Loucy (cell line): ENCODE measurements around the gene PEX5L.
A peak's percentile ranks its signal among the peaks of the same experiment; 100 is the strongest.

Experiments
- H2AFZ ChIP-seq: fragments of 200-600 bp; sonication (generic); 2 replicates; pipeline ENCODE4 v1.6.0; 2016; ENCODE audit warnings: antibody characterized with exemption, mild to moderate bottlenecking, low read length, moderate library complexity
- H3F3A ChIP-seq: fragments of 200-600 bp; 2 replicates; pipeline ENCODE4 v1.6.0; 2016; ENCODE audit warnings: antibody characterized with exemption, low read depth, mild to moderate bottlenecking
- H3K27me3 ChIP-seq: fragments of 200-600 bp; sonication (generic); 2 replicates; pipeline ENCODE4 v1.6.1; 2014; ENCODE audit warnings: low read length, mild to moderate bottlenecking; ENCODE audit not compliant: insufficient read depth, poor library complexity, severe bottlenecking
- H3K36me3 ChIP-seq: fragments of 200-600 bp; sonication (generic); 2 replicates; pipeline ENCODE4 v1.6.1; 2016; ENCODE audit warnings: low read length; ENCODE audit not compliant: insufficient read depth
- H3K4me1 ChIP-seq: fragments of 200-600 bp; sonication (generic); 2 replicates; pipeline ENCODE4 v1.5.1; 2014; ENCODE audit warnings: low read length, mild to moderate bottlenecking; ENCODE audit not compliant: insufficient read depth, poor library complexity, severe bottlenecking
- H3K4me2 ChIP-seq: fragments of 200-600 bp; sonication (generic); 2 replicates; pipeline ENCODE4 v1.6.0; 2014; ENCODE audit warnings: antibody characterized with exemption, low read length, low read depth, mild to moderate bottlenecking; ENCODE audit not compliant: poor library complexity, severe bottlenecking
- H3K4me3 ChIP-seq: fragments of 200-600 bp; sonication (generic); 2 replicates; pipeline ENCODE4 v1.5.1; 2014; ENCODE audit warnings: low read length, mild to moderate bottlenecking, mixed read lengths; ENCODE audit not compliant: poor library complexity, severe bottlenecking
- H3K79me2 ChIP-seq: fragments of 200-600 bp; sonication (generic); 2 replicates; pipeline ENCODE4 v1.6.1; 2014; ENCODE audit warnings: low read length; ENCODE audit not compliant: insufficient read depth
- H3K9ac ChIP-seq: fragments of 200-600 bp; sonication (generic); 2 replicates; pipeline ENCODE4 v1.6.0; 2014; ENCODE audit warnings: mild to moderate bottlenecking, low read depth, low read length, moderate library complexity; ENCODE audit not compliant: poor library complexity, severe bottlenecking
- H3K9me2 ChIP-seq: fragments of 200-600 bp; sonication (generic); replicated peaks from 2 replicates; pipeline ENCODE4 v1.6.1; 2016; ENCODE audit warnings: low read depth, low read length, mixed read lengths
- H3K9me3 ChIP-seq: fragments of 200-600 bp; sonication (generic); 2 replicates; pipeline ENCODE4 v1.6.1; 2014; ENCODE audit warnings: mild to moderate bottlenecking, antibody characterized with exemption, low read length, low read depth; ENCODE audit not compliant: insufficient read depth
- H4K20me1 ChIP-seq: fragments of 200-600 bp; sonication (generic); 2 replicates; pipeline ENCODE4 v1.6.0; 2014; ENCODE audit warnings: antibody characterized with exemption, low read length, mild to moderate bottlenecking; ENCODE audit not compliant: insufficient read depth, poor library complexity, severe bottlenecking
- CTCF ChIP-seq: fragments of 200-600 bp; sonication (generic); conservative IDR thresholded peaks from 2 replicates; pipeline ENCODE4 v1.5.1; 2014; ENCODE audit warnings: mild to moderate bottlenecking, antibody characterized with exemption, low read length
- EZH2phosphoT487 ChIP-seq: fragments of 200-600 bp; IDR thresholded peaks from 2 replicates; pipeline ENCODE4 v1.6.1; 2018; ENCODE audit warnings: antibody characterized with exemption, mild to moderate bottlenecking, moderate library complexity, borderline replicate concordance

Gene PEX5L

DNA sequence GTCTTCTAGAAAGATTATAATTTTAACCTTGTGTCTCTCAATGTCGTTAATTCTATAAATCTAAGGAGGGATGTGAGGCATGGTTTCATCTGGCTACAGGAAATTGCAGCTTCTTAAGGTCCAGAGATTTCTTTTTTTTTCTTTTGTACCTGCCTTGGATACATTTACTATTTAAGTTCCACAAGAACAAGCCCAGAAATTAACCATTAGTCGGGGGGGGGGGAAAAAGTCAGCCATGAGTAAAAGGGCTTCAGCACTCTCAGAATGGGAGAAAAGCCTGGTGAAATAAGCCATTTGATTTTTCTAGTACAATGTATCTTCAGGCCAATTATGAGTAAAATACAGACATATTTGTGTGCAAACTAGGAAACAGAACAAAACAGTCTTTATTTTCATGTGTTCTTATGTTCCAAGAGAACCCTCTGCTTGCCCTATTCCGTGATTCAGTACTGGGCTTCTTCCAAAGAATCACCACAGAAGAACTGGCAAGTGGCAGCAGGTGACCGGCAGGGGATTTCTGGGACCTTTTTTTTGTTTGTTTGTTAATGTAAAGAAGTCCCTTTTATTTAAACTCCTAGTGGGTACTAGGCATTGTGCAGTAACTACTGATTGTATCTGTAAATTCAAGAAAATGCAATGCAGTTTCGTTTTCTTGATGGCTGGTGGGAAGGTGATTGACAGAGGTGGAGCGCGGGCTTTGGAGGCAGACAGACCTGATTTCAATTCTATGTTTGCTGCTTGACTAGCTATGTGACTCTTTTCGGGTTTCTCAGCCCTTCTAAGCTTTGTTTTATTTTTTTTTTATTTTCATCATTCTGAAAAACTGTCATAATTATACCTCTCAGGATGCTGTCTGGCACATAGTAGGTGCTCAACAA, 82.5 kb downstream of the PEX5L start:
- peaks cover 77% of the 10 kb centered on the region for H3K4me1 ChIP-seq
- 0 out of 2 replicates have a peak, but pooled peaks cover 5% of the 10 kb centered on the region for H3K79me2 ChIP-seq
- H3K4me3 ChIP-seq: peak overlapping the region; percentile 67
- H3K9ac ChIP-seq: peak overlapping the region; percentile 70
- no peaks in the 10 kb centered on the region for H3K36me3 ChIP-seq
- peak overlapping the region; percentile 81 for H3K4me2 ChIP-seq
- peaks cover 17% of the 10 kb centered on the region for H3F3A ChIP-seq
- H3K9me2 ChIP-seq: no peaks in the 10 kb centered on the region
- no peak overlapping the region for H2AFZ ChIP-seq
- no peaks in the 10 kb centered on the region for H3K27me3 ChIP-seq
- no peaks in the 10 kb centered on the region for H4K20me1 ChIP-seq
- TF ChIP-seq EZH2phosphoT487 (no peak), CTCF (no peak)
- H3K9me3 ChIP-seq: no peaks in the 10 kb centered on the region

DNA sequence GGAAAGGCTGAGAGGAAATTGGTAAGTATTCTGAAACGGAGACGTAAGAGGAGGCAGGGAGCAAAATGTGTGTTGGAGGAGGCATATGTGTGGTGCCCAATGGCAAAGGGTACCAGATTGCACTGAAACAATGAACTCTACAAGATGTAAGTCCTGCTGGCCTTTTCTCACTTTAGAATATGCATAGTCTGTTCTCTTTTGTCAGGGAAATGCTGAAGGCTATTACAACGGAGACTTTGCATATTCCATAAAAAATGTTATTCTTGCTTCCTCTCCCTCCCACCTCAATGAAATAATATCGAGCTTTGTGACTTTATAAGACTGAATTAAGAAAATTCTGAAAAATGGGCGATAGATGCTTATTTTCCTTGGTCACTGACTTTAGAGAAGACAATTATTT, 85.9 kb downstream of the PEX5L start:
- H2AFZ ChIP-seq: no peak overlapping the region

DNA sequence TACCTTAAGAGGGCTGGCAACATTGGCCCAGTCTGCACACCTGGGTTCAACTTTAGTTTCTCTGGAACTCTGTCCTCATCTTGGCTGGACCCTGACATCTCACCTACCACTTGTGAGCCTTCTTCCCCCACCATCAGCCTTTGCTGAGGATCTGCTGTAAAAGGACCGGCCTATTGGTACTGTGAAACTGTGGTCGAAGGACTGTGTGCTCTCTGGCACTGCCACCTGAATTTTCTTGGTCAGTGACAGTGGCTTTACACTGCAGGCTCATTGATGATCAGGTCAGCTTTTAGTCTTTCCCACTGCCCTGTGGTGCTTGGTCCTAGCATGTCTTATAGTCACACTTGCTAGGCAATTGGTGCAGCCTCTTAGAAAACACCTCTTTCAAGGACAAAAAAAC, 86.9 kb downstream of the PEX5L start:
- Histone ChIP-seq H4K20me1 (no peaks in the 10 kb centered on the region), H3K4me1 (peaks cover 49% of the 10 kb centered on the region), H3K9me2 (no peaks in the 10 kb centered on the region), H3K4me3 (no peak overlapping the region), H3K4me2 (no peak overlapping the region), H3K79me2 (no peaks in the 10 kb centered on the region), H3K9ac (no peak overlapping the region), H3K9me3 (no peaks in the 10 kb centered on the region), H3K27me3 (no peaks in the 10 kb centered on the region), H3F3A (no peaks in the 10 kb centered on the region), H2AFZ (no peak overlapping the region), H3K36me3 (no peaks in the 10 kb centered on the region)
- no peak for TF ChIP-seq EZH2phosphoT487
- TF ChIP-seq CTCF: no peak

More for the DNA sequence above, 85.9 kb downstream of the PEX5L start:
- Histone ChIP-seq H3F3A (peaks cover 6% of the 10 kb centered on the region; the same call in 1 of the 2 replicates), H3K79me2 (no peaks in the 10 kb centered on the region), H3K27me3 (no peaks in the 10 kb centered on the region), H3K4me1 (peaks cover 49% of the 10 kb centered on the region), H3K9me2 (no peaks in the 10 kb centered on the region), H3K4me2 (no peak overlapping the region), H3K36me3 (no peaks in the 10 kb centered on the region), H4K20me1 (no peaks in the 10 kb centered on the region), H3K9me3 (no peaks in the 10 kb centered on the region), H3K9ac (no peak overlapping the region), H3K4me3 (no peak overlapping the region)
- TF ChIP-seq CTCF: no peak
